ENCODE measurements around the gene UNC80.

Gene UNC80

GRCh38 chr2:209973328-209973727, 201.7 kb downstream of the UNC80 start:
- no peak for DNase-seq

GRCh38 chr2:209974576-209974975, 202.9 kb downstream of the UNC80 start:
- DNase-seq, result no peak

DNA sequence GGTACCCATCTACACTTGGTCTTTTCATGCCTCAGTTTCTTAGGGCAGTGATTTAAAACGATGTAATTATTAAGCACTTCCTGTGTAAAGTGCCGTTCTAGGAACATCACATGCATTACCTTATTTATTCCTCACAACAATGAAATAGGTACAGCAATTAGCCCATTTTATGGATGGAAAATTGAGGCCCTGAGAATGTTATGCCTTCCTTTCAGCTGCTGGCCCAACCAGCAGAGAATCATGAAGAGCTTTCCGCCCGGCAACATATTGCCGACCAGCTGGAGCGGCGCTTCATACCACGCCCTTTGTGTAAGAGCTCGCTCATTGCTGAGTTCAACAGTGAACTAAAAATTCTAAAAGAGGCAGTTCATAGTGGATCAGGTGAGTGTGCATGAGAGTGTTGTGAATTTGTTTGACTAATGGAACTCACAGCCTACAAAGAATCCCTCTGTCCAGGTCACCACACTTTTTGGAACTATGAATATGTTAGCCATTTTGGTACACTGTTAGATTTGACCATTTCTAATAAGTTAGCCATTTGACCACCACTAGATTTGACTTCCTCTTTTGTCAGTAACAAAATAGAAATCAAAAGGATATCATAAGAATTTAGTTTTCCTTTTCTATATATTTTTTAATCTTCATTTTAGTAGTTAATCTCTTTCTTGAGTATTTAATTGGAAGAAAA, 205.2 kb downstream of the UNC80 start:
- DNase-seq, result peak in 1 of 2 experiments; percentile 9

- DNase-seq, result peak; percentile 58 to 70
These were observed 206.0 kb downstream of the UNC80 start for GRCh38 chr2:209977386-209978239.

DNA sequence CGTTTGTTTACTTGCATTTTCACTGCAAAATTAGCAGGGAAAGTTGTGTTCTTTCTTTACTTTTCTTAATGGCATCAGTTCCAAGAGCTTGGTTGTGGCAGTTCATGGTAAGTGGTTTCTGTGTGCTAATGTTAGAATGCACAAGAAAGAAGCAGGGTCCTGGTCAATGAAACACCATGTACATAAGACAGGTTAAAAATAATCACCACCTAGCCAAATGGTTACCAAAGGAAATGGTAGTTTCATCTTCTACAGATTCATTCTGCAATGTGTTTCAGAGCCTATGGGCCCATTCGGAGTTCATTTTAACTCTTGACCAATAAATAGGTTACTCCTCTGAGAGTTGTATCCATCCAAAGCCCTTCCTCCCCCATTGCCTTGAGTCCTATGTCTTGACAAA, 212.7 kb downstream of the UNC80 start:
- no peak for DNase-seq

DNA sequence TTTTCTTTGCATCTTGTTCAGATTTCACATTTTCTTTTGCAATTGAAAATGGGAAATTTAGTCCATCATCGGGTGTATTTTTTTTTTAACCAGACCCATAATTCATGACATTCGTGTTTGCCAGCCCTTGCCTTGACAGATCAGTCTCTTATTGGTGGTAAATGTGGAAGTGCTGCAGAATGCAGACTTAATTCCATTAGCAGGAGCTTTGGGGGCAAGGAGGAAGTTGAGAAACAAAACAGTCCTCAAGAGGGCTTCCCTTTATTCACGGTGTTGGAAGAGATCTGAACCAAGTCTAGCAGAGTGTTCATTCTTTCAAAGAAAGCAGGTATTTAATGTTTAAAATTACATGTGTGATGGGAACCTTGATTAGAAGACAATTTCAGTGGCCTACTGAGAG, 214.2 kb downstream of the UNC80 start:
- peak; percentile 87 to 89 for DNase-seq

DNA sequence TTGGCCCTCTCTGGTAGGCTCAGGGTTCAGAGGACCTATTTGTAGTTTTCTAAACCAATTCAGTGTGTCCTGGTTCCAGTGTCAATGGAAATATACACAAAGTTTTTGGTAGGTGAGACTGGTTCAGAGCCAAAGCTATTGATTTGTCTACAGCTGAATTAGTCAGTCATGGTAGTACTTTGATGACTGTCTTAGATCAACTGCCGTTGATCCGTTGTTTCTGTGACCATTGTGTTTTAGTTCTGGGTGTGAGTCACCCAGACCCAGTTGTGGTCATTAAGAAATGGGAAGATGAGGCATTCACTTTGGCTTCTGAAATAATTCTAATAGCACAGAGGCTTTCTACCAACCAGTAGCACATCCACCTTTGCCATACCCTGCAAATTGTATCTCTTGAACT, 214.8 kb downstream of the UNC80 start:
- DNase-seq, result peak; percentile 21 to 36

- peak in 1 of 2 experiments; percentile 16 for DNase-seq
These were observed 216.4 kb downstream of the UNC80 start for GRCh38 chr2:209988010-209988409.

GRCh38 chr2:209990838-209991237, 219.2 kb downstream of the UNC80 start:
- DNase-seq, result no peak

GRCh38 chr2:209993968-209994367, 222.3 kb downstream of the UNC80 start:
- DNase-seq, result no peak

DNA sequence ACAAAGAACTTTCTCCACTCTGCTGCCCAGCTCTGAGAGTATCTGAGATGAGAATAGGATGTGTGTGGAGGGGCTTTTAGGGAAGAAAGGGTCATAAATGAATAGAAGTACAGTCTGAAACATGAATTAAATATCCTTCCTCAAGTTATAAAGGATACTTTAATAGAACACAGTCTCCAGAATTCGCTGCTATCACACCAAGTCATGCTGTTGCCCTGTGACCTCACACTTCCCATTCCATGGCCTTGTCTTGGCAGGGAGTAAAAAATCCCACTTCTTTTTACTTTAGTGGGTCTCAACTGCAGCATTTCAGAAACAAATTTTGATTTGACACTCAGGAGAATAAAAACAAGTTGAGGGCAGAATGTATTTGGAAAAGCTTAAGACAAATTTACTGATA, 227.0 kb downstream of the UNC80 start:
- DNase-seq, result no peak

GRCh38 chr2:210000464-210001324, 229.1 kb downstream of the UNC80 start:
- no peak for DNase-seq

- peak; percentile 88 to 89 for DNase-seq
These were observed 230.8 kb downstream of the UNC80 start, which contains the start of gene RPE for GRCh38 chr2:210002158-210003157. Gene RPE, plus strand, starts transcription at chr2:210002638. Its CDS starts 24 bp downstream, at chr2:210002662.

- peak; percentile 85 to 86 for DNase-seq
These were observed 231.7 kb downstream of the UNC80 start for GRCh38 chr2:210003359-210003758.

GRCh38 chr2:210004881-210005280, 233.2 kb downstream of the UNC80 start:
- peak in 1 of 2 experiments; percentile 7 for DNase-seq

- no peak for DNase-seq
These were observed 236.3 kb downstream of the UNC80 start for GRCh38 chr2:210007895-210008294.

DNA sequence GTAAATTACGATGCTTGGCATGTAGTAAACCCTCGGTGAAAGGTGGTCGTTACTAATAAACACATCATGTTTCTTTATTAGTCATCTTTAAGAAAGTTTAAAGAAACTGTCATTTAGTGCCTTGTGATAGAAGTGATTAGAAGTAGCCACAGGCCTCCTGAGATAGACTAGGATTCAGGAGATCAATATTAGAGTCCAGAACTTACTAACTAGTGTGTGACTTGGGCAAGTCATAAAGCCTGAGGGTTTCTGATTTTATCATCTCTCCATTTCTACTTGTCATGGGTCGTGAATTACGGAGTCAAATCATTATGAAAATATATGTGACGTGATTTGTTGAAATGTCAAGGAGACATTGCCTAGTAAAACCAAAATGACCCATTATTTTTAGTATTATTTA, 237.5 kb downstream of the UNC80 start:
- DNase-seq, result no peak

DNA sequence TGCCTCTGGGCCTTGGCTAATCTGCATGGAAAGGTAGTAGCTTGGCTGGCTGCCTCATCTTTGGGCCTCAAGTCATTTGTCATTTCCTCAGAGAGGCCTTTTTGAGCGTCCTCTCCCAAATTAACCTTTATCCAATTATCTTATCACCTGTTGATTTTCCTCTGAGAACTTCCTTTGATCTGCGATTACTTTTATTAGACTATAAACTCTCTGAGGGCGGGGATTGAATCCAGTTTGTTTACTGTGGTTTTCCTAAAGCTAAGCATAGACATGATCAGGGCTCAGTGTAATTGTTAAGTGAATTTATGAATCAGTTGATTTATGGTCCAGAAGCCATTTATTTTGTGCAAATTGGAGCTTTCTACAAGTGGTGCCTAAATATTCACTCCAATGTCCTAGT, 238.3 kb downstream of the UNC80 start:
- no peak for DNase-seq

- no peak for DNase-seq
These were observed 248.5 kb downstream of the UNC80 start for GRCh38 chr2:210020138-210020537.

- no peak for DNase-seq
These were observed 251.2 kb downstream of the UNC80 start for GRCh38 chr2:210022824-210023223.

DNA sequence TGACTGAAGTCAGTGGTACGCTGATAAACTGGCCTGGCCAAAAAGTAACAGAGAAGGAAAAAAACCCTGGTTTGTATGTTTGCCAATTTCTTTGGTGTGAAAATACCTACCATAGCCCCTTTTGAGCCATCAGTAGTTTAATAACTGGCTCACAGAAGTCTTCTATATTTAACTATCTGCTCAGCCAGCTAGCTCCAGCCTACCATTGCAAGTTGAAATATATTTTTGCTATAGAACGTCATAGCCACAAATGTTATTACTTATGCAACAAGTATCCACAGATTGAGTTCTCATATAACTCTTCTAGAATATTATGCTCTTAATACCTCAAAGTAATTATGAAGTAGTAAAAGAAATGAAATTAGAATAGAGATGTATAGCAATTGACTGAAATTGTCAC, 256.0 kb downstream of the UNC80 start:
- DNase-seq, result no peak

DNA sequence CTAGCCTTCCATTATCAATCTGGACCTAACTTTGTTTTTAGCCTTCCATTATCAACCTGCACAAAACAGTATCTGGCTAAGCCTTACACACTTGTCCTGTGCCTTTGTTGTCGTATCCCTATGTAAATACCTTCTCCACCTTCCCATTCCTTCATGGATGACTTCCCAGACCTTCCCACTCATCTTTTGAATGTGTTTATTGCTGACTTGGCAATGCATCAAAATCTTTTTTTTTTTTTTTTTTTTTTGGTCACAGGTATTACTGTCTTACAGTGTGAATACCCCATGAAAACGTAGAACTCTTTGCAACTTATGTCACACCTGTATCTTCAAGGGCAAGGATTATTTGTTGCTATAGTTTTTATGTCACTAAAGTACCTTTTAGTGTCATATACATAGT, 256.5 kb downstream of the UNC80 start:
- no peak for DNase-seq
